Osteoblast (primary cell): ENCODE data around the gene FNDC3B. TPM values are rescaled to one million over a fixed set of nuclear protein-coding genes. Genes with fewer than 3 reads are reported as not detected.

Experiments
- DNase-seq: peaks from one replicate; pipeline ENCODE4 v3.0.0; 2011; ENCODE audit warnings: low spot score, mixed read lengths; ENCODE audit not compliant: insufficient read length; ENCODE audit errors: missing footprints
- H2AFZ ChIP-seq: 2 replicates; pipeline ENCODE4 v1.6.0; 2011; ENCODE audit warnings: mild to moderate bottlenecking, low read length
- H3K27ac ChIP-seq: 2 replicates; pipeline ENCODE4 v1.5.1; 2011; ENCODE audit warnings: mild to moderate bottlenecking, low read depth, low read length, moderate library complexity
- H3K27me3 ChIP-seq: 2 replicates; pipeline ENCODE4 v1.6.0; 2012; ENCODE audit warnings: mild to moderate bottlenecking, control low read depth, inconsistent platforms, low read length, moderate library complexity; ENCODE audit not compliant: insufficient read depth
- H3K36me3 ChIP-seq: 2 replicates; pipeline ENCODE4 v1.5.1; 2011; ENCODE audit warnings: mild to moderate bottlenecking, low read length, control low read depth, moderate library complexity; ENCODE audit not compliant: insufficient read depth
- H3K4me1 ChIP-seq: 2 replicates; pipeline ENCODE4 v1.5.1; 2011; ENCODE audit warnings: mild to moderate bottlenecking, low read length, control low read depth, moderate library complexity; ENCODE audit not compliant: insufficient read depth
- H3K4me2 ChIP-seq: 2 replicates; pipeline ENCODE4 v1.6.0; 2011; ENCODE audit warnings: mild to moderate bottlenecking, low read length; ENCODE audit not compliant: insufficient read depth
- H3K4me3 ChIP-seq: fragments of 200-600 bp; sonication (generic); 3 replicates; pipeline ENCODE4 v1.5.1; 2012; ENCODE audit warnings: mild to moderate bottlenecking, low read length, inconsistent platforms; ENCODE audit not compliant: insufficient read depth
- H3K79me2 ChIP-seq: 2 replicates; pipeline ENCODE4 v1.6.0; 2012; ENCODE audit warnings: mild to moderate bottlenecking, low read length, control low read depth, inconsistent platforms; ENCODE audit not compliant: insufficient read depth
- H3K9me3 ChIP-seq: 2 replicates; pipeline ENCODE4 v1.5.1; 2011; ENCODE audit warnings: low read depth, low read length, control low read depth
- H4K20me1 ChIP-seq: 2 replicates; pipeline ENCODE4 v1.6.0; 2012; ENCODE audit warnings: mild to moderate bottlenecking, low read length, control low read depth; ENCODE audit not compliant: insufficient read depth
- total RNA-seq: library from RNA; depleted of rRNA; stranded (reverse); fragments of >200 nt; gene quantifications from 2 replicates; pipeline ENCODE4 v1.2.3, GENCODE V29; 2012
- TF ChIP-seq, protein P1 (sequence below): IDR thresholded peaks from 2 replicates; pipeline ENCODE4 v1.5.1; 2011; ENCODE audit warnings: mild to moderate bottlenecking, low read depth, low read length, moderate library complexity; ENCODE audit errors: extremely low read depth

FNDC3B gene
- total RNA-seq, 1 donor: 179 TPM

GRCh38 chr3:172314591-172315160 is 275.3 kb downstream of the FNDC3B start:
- peaks cover 11% of the 10 kb centered on the region for H4K20me1 ChIP-seq
- H3K4me1 ChIP-seq: peaks cover 38% of the 10 kb centered on the region
- no peak overlapping the region for H2AFZ ChIP-seq
- no peaks in the 10 kb centered on the region for H3K9me3 ChIP-seq
- peaks cover 73% of the 10 kb centered on the region for H3K36me3 ChIP-seq
- H3K4me2 ChIP-seq: no peak overlapping the region
- no peak overlapping the region for H3K4me3 ChIP-seq
- H3K79me2 ChIP-seq: peaks cover 14% of the 10 kb centered on the region
- TF ChIP-seq, protein P1, sequence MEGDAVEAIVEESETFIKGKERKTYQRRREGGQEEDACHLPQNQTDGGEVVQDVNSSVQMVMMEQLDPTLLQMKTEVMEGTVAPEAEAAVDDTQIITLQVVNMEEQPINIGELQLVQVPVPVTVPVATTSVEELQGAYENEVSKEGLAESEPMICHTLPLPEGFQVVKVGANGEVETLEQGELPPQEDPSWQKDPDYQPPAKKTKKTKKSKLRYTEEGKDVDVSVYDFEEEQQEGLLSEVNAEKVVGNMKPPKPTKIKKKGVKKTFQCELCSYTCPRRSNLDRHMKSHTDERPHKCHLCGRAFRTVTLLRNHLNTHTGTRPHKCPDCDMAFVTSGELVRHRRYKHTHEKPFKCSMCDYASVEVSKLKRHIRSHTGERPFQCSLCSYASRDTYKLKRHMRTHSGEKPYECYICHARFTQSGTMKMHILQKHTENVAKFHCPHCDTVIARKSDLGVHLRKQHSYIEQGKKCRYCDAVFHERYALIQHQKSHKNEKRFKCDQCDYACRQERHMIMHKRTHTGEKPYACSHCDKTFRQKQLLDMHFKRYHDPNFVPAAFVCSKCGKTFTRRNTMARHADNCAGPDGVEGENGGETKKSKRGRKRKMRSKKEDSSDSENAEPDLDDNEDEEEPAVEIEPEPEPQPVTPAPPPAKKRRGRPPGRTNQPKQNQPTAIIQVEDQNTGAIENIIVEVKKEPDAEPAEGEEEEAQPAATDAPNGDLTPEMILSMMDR: no peak
- peak overlapping the region; percentile 10 for H3K27ac ChIP-seq
- no peaks in the 10 kb centered on the region for H3K27me3 ChIP-seq
- no peak for DNase-seq

GRCh38 chr3:172315401-172316091 is 276.2 kb downstream of the FNDC3B start:
- TF ChIP-seq, protein P1: no peak
- H3K4me3 ChIP-seq: no peak overlapping the region
- peak overlapping the region; percentile 5 for H3K27ac ChIP-seq
- peaks cover 14% of the 10 kb centered on the region for H3K79me2 ChIP-seq
- no peak overlapping the region for H3K4me2 ChIP-seq
- H3K27me3 ChIP-seq: no peaks in the 10 kb centered on the region
- peaks cover 44% of the 10 kb centered on the region for H3K4me1 ChIP-seq
- peaks cover 67% of the 10 kb centered on the region for H3K36me3 ChIP-seq
- peak; percentile 41 for DNase-seq
- H3K9me3 ChIP-seq: no peaks in the 10 kb centered on the region
- peaks cover 11% of the 10 kb centered on the region for H4K20me1 ChIP-seq
- H2AFZ ChIP-seq: no peak overlapping the region

GRCh38 chr3:172316758-172317157 is 277.4 kb downstream of the FNDC3B start:
- Histone ChIP-seq H3K4me3 (no peak overlapping the region), H3K27me3 (no peaks in the 10 kb centered on the region), H4K20me1 (peaks cover 15% of the 10 kb centered on the region), H3K79me2 (peaks cover 15% of the 10 kb centered on the region), H2AFZ (no peak overlapping the region), H3K4me1 (peaks cover 53% of the 10 kb centered on the region), H3K9me3 (no peaks in the 10 kb centered on the region), H3K27ac (peak overlapping the region; percentile 38), H3K36me3 (peaks cover 63% of the 10 kb centered on the region), H3K4me2 (no peak overlapping the region)
- no peak for DNase-seq
- TF ChIP-seq, protein P1: no peak

DNA sequence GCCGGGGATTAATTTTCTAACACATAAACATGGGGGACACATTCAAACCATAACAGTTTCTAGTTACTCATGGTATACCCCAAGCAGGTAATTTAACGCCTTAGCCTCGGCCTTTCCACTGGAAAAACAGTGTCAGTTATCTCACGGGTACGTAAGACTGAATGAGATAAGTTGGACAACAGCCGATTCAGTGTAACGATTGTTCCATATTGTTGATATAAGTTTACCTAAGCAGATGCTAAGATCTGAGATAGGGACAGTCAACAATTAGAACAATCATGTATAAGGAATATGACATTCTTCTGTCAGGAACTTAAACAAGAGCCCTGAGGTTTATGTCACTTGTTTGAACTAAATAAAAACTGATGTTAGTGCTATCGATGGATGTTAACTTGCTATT is 278.1 kb downstream of the FNDC3B start:
- H3K4me1 ChIP-seq: peaks cover 53% of the 10 kb centered on the region
- no peak overlapping the region for H3K4me3 ChIP-seq
- peak overlapping the region; percentile 54 for H3K4me2 ChIP-seq
- no peaks in the 10 kb centered on the region for H3K27me3 ChIP-seq
- H3K9me3 ChIP-seq: no peaks in the 10 kb centered on the region
- TF ChIP-seq, protein P1: no peak
- peaks cover 17% of the 10 kb centered on the region for H4K20me1 ChIP-seq
- peak overlapping the region; percentile 95 for H3K27ac ChIP-seq
- no peak overlapping the region for H2AFZ ChIP-seq
- H3K79me2 ChIP-seq: peaks cover 19% of the 10 kb centered on the region
- DNase-seq: no peak
- H3K36me3 ChIP-seq: peaks cover 63% of the 10 kb centered on the region
